ENCODE results near the gene FZD4.

- no peak for TF ChIP-seq CTCF (IDR thresholded peaks at IDR 0.05)
- TF ChIP-seq POLR2A (IDR thresholded peaks at IDR 0.05), result no peak
- no peak for TF ChIP-seq EP300 (IDR thresholded peaks at IDR 0.05)
Observed at GRCh38 chr11:86981777-86982540, 26.8 kb upstream of the FZD4 start.
